Measurements from ENCODE around the gene NPIPA7. TPM values are rescaled to one million over a fixed set of nuclear protein-coding genes. Genes with fewer than 3 reads are reported as not detected.
"Not testable (repeated sequence)": the region's sequence is repeated elsewhere in the genome, so short reads cannot be mapped to it uniquely, and the experiment has no call there.

NPIPA7 gene
- total and polyA plus RNA-seq, 2 donors (not counting 3 experiments of a cell fraction or from before 2014, with no cell fraction given) = 6.8 to 29.3 TPM

DNA sequence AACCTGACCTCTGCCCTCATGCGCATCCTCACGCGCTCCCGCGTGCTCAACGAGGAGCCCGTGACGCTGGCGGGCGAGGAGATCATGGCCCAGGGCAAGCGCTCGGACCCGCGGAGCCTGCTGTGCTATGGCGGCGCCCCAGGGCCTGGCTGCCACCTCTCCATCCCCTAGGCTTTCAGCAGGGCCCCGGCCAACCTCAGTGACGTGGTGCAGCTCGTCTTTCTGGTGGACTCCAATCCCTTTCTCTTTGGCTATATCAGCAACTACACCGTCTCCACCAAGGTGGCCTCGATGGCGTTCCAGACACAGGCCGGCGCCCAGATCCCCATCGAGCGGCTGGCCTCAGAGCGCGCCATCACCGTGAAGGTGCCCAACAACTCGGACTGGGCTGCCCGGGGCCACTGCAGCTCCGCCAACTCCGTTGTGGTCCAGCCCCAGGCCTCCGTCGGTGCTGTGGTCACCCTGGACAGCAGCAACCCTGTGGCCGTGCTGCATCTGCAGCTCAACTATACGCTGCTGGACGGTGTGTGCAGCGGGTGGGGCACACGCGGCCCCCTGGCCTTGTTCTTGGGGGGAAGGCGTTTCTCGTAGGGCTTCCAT, 7.7 kb upstream of the NPIPA7 start:
- POLR2A ChIA-PET, CTCF ChIA-PET: not testable (repeated sequence)

DNA sequence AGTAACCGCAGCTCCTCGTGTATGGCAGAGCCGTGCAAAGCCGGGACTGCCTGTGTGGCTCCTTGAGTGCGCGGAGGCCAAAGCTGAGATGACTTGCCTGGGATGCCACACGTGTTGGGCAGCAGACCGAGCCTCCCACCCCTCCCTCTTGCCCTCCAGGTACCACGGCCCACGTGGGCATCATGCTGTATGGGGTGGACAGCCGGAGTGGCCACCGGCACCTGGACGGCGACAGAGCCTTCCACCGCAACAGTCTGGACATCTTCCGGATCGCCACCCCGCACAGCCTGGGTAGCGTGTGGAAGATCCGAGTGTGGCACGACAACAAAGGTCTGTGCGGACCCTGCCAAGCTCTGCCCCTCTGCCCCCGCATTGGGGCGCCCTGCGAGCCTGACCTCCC, 4.7 kb upstream of the NPIPA7 start:
- BruUV-seq (replicated peaks); H3K27me3 ChIP-seq (ENCODE audit: control insufficient read depth in 2 of 2, insufficient read depth in 2 of 2, low read length in 2 of 2); H3K9me1 ChIP-seq (replicated peaks; ENCODE audit: control insufficient read depth, extremely low read depth, insufficient read depth, low read length); H3K4me2 ChIP-seq (ENCODE audit: insufficient read depth, low read length); H4K20me1 ChIP-seq (replicated peaks; ENCODE audit: control insufficient read depth, extremely low read depth, insufficient read depth, low read length); dilution Hi-C loops (cut with MboI; ENCODE audit: extremely low pct_ligation_motif_present, low sequenced_read_pairs); H3K4me3 ChIP-seq (replicated peaks in 1 of 3; ENCODE audit: insufficient read depth in 1 of 3, low read depth in 1 of 3, low read length in 3 of 3); intact Hi-C loops (cut with micrococcal nuclease); H2AFZ ChIP-seq (ENCODE audit: low read depth, low read length); H3K9ac ChIP-seq (replicated peaks; ENCODE audit: extremely low read depth, insufficient read depth, low read length); FAIRE-seq; DNase-seq (ENCODE audit: low read depth, low spot score); POLR2A ChIA-PET; H3K9me3 ChIP-seq (replicated peaks; ENCODE audit: control insufficient read depth, insufficient read depth, low read length); H3K79me2 ChIP-seq (ENCODE audit: control insufficient read depth, insufficient read depth, low read length); H3K36me3 ChIP-seq (ENCODE audit: control insufficient read depth in 2 of 2, extremely low read depth in 1 of 2, insufficient read depth in 2 of 2, low read length in 2 of 2); CTCF ChIA-PET; H3K4me1 ChIP-seq (ENCODE audit: control insufficient read depth, extremely low read depth, insufficient read depth, low read length); H3K27ac ChIP-seq (ENCODE audit: insufficient read depth, low read depth, low read length): not testable (repeated sequence)

More for the DNA sequence above, 7.7 kb upstream of the NPIPA7 start:
- H4K20me1 ChIP-seq (replicated peaks; ENCODE audit: control insufficient read depth, extremely low read depth, insufficient read depth, low read length); H3K4me1 ChIP-seq (ENCODE audit: control insufficient read depth, extremely low read depth, insufficient read depth, low read length); DNase-seq (ENCODE audit: low read depth, low spot score); H3K27me3 ChIP-seq (ENCODE audit: control insufficient read depth in 2 of 2, insufficient read depth in 2 of 2, low read length in 2 of 2); FAIRE-seq; H3K9ac ChIP-seq (replicated peaks; ENCODE audit: extremely low read depth, insufficient read depth, low read length); BruUV-seq (replicated peaks); H3K4me3 ChIP-seq (replicated peaks in 1 of 3; ENCODE audit: insufficient read depth in 1 of 3, low read depth in 1 of 3, low read length in 3 of 3); H3K9me3 ChIP-seq (replicated peaks; ENCODE audit: control insufficient read depth, insufficient read depth, low read length); H3K27ac ChIP-seq (ENCODE audit: insufficient read depth, low read depth, low read length); H3K4me2 ChIP-seq (ENCODE audit: insufficient read depth, low read length); H3K36me3 ChIP-seq (ENCODE audit: control insufficient read depth in 2 of 2, extremely low read depth in 1 of 2, insufficient read depth in 2 of 2, low read length in 2 of 2); dilution Hi-C loops (cut with MboI; ENCODE audit: extremely low pct_ligation_motif_present, low sequenced_read_pairs); intact Hi-C loops (cut with micrococcal nuclease); H3K9me1 ChIP-seq (replicated peaks; ENCODE audit: control insufficient read depth, extremely low read depth, insufficient read depth, low read length); H3K79me2 ChIP-seq (ENCODE audit: control insufficient read depth, insufficient read depth, low read length); H2AFZ ChIP-seq (ENCODE audit: low read depth, low read length): not testable (repeated sequence)

- DNase-seq (ENCODE audit: low read depth, low spot score); FAIRE-seq; H2AFZ ChIP-seq (ENCODE audit: low read depth, low read length); BruUV-seq (replicated peaks); H3K4me3 ChIP-seq (replicated peaks in 1 of 3; ENCODE audit: insufficient read depth in 1 of 3, low read depth in 1 of 3, low read length in 3 of 3); H3K4me2 ChIP-seq (ENCODE audit: insufficient read depth, low read length); dilution Hi-C loops (cut with MboI; ENCODE audit: extremely low pct_ligation_motif_present, low sequenced_read_pairs); H3K27ac ChIP-seq (ENCODE audit: insufficient read depth, low read depth, low read length); H3K36me3 ChIP-seq (ENCODE audit: control insufficient read depth in 2 of 2, extremely low read depth in 1 of 2, insufficient read depth in 2 of 2, low read length in 2 of 2); H3K4me1 ChIP-seq (ENCODE audit: control insufficient read depth, extremely low read depth, insufficient read depth, low read length); H3K9me1 ChIP-seq (replicated peaks; ENCODE audit: control insufficient read depth, extremely low read depth, insufficient read depth, low read length); POLR2A ChIA-PET; H3K9ac ChIP-seq (replicated peaks; ENCODE audit: extremely low read depth, insufficient read depth, low read length); intact Hi-C loops (cut with micrococcal nuclease); H3K79me2 ChIP-seq (ENCODE audit: control insufficient read depth, insufficient read depth, low read length); H3K9me3 ChIP-seq (replicated peaks; ENCODE audit: control insufficient read depth, insufficient read depth, low read length); H4K20me1 ChIP-seq (replicated peaks; ENCODE audit: control insufficient read depth, extremely low read depth, insufficient read depth, low read length); CTCF ChIA-PET; H3K27me3 ChIP-seq (ENCODE audit: control insufficient read depth in 2 of 2, insufficient read depth in 2 of 2, low read length in 2 of 2): not testable (repeated sequence)
These were observed 20.7 kb downstream of the NPIPA7 start for GRCh38 chr16:16399685-16400084.

DNA sequence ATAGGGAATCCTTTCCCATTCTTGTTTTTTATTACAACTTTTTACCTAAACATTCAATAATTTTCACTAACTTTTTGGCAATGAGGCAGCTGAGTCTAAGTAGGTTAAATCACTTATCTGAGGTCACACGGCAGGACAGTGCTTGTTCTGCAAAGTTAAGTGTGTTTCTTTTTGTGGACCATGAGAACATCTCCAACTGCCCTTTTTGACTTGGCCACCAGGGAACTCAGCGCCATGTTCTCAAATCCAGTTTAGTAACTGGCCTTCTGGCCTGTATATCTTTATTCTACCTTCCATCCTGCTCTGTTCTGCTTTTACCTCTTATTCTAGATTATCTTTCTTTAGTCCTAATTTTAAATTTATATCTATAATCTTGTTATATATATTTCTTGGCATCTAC, 23.4 kb downstream of the NPIPA7 start:
- dilution Hi-C loops (cut with MboI; ENCODE audit: extremely low pct_ligation_motif_present, low sequenced_read_pairs); H3K9ac ChIP-seq (replicated peaks; ENCODE audit: extremely low read depth, insufficient read depth, low read length); H3K9me3 ChIP-seq (replicated peaks; ENCODE audit: control insufficient read depth, insufficient read depth, low read length); H3K4me1 ChIP-seq (ENCODE audit: control insufficient read depth, extremely low read depth, insufficient read depth, low read length); H4K20me1 ChIP-seq (replicated peaks; ENCODE audit: control insufficient read depth, extremely low read depth, insufficient read depth, low read length); intact Hi-C loops (cut with micrococcal nuclease); CTCF ChIA-PET; FAIRE-seq; H3K4me3 ChIP-seq (replicated peaks in 1 of 3; ENCODE audit: insufficient read depth in 1 of 3, low read depth in 1 of 3, low read length in 3 of 3); POLR2A ChIA-PET; H3K9me1 ChIP-seq (replicated peaks; ENCODE audit: control insufficient read depth, extremely low read depth, insufficient read depth, low read length); H3K4me2 ChIP-seq (ENCODE audit: insufficient read depth, low read length); BruUV-seq (replicated peaks); H3K27ac ChIP-seq (ENCODE audit: insufficient read depth, low read depth, low read length); H3K79me2 ChIP-seq (ENCODE audit: control insufficient read depth, insufficient read depth, low read length); DNase-seq (ENCODE audit: low read depth, low spot score); H3K36me3 ChIP-seq (ENCODE audit: control insufficient read depth in 2 of 2, extremely low read depth in 1 of 2, insufficient read depth in 2 of 2, low read length in 2 of 2); H3K27me3 ChIP-seq (ENCODE audit: control insufficient read depth in 2 of 2, insufficient read depth in 2 of 2, low read length in 2 of 2); H2AFZ ChIP-seq (ENCODE audit: low read depth, low read length): not testable (repeated sequence)

Measured in endothelial cell of umbilical vein (primary cell).